ENCODE measurements around the gene MELTF.

The MELTF gene

GRCh38 chr3:197026481-197026866 lies 3.1 kb downstream of the MELTF start:
- no peak for TF ChIP-seq CTCF (IDR thresholded peaks at IDR 0.05; ENCODE audit: borderline replicate concordance, insufficient read depth, low read depth, low read length)
- peak overlapping the region; percentile 10 for H3K4me3 ChIP-seq (ENCODE audit: low read depth, low read length)

- TF ChIP-seq CTCF (IDR thresholded peaks at IDR 0.05; ENCODE audit: borderline replicate concordance, insufficient read depth, low read depth, low read length): no peak
These were observed 3.7 kb downstream of the MELTF start for GRCh38 chr3:197025736-197026480.

GRCh38 chr3:197024881-197025735 lies 4.5 kb downstream of the MELTF start:
- H3K4me3 ChIP-seq (ENCODE audit: low read depth, low read length): no peak overlapping the region
- TF ChIP-seq CTCF (IDR thresholded peaks at IDR 0.05; ENCODE audit: borderline replicate concordance, insufficient read depth, low read depth, low read length): no peak

More at GRCh38 chr3:197025736-197026480, 3.7 kb downstream of the MELTF start:
- H3K4me3 ChIP-seq (ENCODE audit: low read depth, low read length): no peak overlapping the region

- no peak overlapping the region for H3K4me3 ChIP-seq (ENCODE audit: low read depth, low read length)
- no peak for TF ChIP-seq CTCF (IDR thresholded peaks at IDR 0.05; ENCODE audit: borderline replicate concordance, insufficient read depth, low read depth, low read length)
These were observed 5.5 kb downstream of the MELTF start for GRCh38 chr3:197023998-197024651.

GRCh38 chr3:197023241-197023997 lies 6.2 kb downstream of the MELTF start:
- TF ChIP-seq CTCF (IDR thresholded peaks at IDR 0.05; ENCODE audit: borderline replicate concordance, insufficient read depth, low read depth, low read length): no peak
- no peak overlapping the region for H3K4me3 ChIP-seq (ENCODE audit: low read depth, low read length)

GRCh38 chr3:197022405-197023231 lies 7.0 kb downstream of the MELTF start:
- H3K4me3 ChIP-seq (ENCODE audit: low read depth, low read length): no peak overlapping the region

More at GRCh38 chr3:197022405-197023231, 7.0 kb downstream of the MELTF start:
- no peak for TF ChIP-seq CTCF (IDR thresholded peaks at IDR 0.05; ENCODE audit: borderline replicate concordance, insufficient read depth, low read depth, low read length)
